G401 (cell line): ENCODE measurements around the gene CAMK2G. TPM values are rescaled to one million over a fixed set of nuclear protein-coding genes. Genes with fewer than 3 reads are reported as not detected.
A peak's percentile ranks its signal among the peaks of the same experiment; 100 is the strongest.
"Not testable (repeated sequence)": the region's sequence is repeated elsewhere in the genome, so short reads cannot be mapped to it uniquely, and the experiment has no call there.

Experiments used
- DNase-seq: peaks from one replicate; pipeline ENCODE4 v3.0.0-alpha.2; 2015; ENCODE audit warnings: low spot score
- in situ Hi-C: cut with HindIII; loops from 2 replicates; pipeline ENCODE4 v1.10.0; 2016; ENCODE audit warnings: low sequenced_read_pairs, mixed read lengths
- total RNA-seq: library from RNA; depleted of rRNA; stranded (reverse); fragments of >200 nt; shearing (Covaris generic); gene quantifications from 2 replicates; pipeline ENCODE4 v1.2.3, GENCODE V29; 2014

The CAMK2G gene
- total RNA-seq, 1 experiment from 2014 or later = 11.8 TPM

DNA sequence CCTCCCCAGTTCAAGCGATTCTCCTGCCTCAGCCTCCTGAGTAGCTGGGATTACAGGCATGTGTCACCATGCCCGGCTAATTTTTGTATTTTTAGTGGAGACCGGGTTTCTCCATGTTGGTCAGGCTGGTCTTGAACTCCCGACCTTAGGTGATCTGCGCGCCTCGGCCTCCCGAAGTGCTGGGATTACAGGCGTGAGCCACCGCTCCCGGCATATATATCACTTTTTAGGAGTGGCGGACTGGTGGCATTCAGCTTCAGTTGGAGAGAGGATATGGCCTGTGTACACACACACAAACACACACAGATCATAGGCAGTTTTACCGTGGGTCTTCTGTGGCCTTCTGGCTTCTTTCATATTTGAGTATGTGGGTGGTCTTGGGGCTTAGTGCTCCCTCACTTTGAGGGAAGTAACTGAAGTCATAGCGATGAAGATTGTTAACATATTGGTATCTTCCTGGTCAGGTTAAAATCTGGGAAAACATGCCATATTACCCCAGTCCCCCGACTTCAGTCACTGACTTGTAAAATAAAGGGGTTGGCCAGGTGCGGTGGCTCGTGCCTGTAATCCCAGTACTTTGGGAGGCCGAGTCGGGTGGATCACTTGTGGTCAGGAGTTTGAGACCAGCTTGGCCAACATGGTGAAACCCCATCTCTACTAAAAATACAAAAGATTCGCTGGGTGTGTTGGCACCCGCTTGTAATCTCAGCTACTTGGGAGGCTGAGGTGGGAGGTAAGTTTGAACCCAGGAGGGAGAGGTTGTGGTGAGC is 87.1 kb downstream of the CAMK2G start:
- DNase-seq, in situ Hi-C loops: not testable (repeated sequence)

DNA sequence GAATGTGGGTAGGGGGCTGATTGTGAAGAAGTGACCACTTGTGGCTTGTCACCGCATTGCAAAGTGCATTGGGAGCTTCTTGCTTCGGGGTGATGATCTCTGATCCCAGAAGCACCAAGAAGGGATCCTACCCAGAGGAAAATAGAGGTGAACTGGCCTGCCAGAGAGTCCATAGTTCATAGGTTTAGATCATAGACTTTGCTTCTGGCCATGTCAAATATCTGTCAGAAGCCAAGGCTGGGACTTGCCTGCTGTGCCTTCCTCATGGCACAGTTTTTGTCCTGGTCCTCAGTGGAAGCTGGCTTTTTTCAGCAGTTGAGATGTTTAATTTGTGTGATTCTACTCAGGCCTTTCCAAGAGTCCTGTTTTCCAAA is 87.9 kb downstream of the CAMK2G start:
- no peak for DNase-seq
- in situ Hi-C loops = no loop called here

DNA sequence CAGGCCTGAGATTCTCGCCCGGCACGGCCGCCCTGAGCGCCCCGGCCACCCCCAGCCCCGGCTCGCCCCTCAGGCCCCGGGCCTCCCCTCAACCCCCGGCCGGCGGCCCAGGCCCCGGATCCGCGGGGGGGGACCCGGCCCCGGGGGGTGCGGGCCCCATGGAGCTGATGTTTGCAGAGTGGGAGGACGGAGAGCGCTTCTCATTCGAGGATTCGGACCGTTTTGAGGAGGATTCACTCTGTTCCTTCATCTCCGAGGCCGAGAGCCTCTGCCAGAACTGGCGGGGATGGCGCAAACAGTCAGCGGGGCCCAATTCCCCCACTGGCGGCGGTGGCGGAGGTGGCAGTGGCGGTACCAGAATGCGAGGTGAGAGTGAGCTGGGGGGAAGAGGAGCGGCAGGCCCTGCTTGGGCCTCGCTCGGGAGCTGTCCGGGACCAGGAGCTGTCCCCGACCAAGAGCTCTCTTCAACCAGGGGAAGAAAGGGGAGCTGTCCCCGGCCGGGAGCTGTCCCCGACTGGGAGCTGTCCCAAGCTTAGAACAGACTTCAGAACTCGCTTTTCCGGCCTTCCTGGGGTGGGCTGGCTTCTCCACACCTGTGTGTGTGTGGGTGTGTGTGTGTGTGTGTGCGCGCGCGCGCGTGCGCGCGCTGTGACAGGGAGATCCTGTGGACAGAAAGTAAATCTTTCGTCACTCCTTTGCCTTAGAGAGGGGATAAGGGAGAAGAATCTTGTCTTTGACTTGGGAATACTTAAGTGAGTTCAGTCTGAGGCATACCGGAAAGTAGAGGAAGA is 88.4 kb downstream of the CAMK2G start:
- DNase-seq = no peak
- in situ Hi-C loops = no loop called here

DNA sequence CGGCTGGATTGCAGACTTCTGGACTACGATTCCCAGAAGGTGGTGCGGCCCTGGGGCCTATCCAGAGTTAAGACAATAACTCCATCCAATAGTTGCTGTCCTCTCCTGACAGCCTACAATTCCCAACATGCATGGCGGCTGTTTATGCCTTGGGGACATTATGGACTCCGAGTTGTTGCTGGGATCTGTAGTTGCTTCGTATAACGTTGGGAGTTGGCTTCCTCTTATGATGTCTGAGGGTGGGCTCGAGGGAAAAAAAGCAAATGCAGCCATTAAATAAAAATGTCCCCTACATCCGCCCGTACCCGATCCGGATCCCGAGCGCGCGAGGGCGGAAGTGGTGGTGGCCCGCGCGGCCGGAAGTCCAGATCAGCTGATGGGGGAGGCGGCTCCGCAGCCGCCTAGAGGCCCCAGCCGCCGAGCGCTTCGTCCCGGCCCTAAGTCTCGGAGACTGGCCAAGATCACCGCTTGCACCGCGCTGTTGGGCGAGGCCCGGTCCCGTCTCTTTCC is 89.1 kb downstream of the CAMK2G start, which contains the start of gene ZSWIM8:
ZSWIM8 (plus strand) TSS at position 396 of the 510 bp plus-strand sequence. CDS start 273 bp downstream, outside the sequence.
- DNase-seq = peak; percentile 99
- in situ Hi-C loops = no loop called here

DNA sequence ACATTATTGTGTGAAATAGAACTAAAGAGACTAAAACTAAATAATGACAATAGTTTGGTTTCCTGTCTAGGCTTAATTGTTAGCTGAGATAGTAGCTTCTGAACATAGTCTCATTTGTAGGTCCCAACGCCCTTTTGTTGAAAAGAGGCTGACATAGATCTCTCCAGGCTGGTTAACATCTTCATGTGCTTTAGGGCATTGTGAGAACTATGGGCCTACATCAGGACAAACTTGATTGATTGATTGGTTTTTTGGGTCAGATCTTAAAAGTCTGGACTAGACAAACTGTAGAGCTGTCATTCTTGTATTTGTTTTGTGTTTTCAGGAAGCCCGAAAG is 91.6 kb downstream of the CAMK2G start:
- DNase-seq = no peak
- in situ Hi-C loops = no loop called here

DNA sequence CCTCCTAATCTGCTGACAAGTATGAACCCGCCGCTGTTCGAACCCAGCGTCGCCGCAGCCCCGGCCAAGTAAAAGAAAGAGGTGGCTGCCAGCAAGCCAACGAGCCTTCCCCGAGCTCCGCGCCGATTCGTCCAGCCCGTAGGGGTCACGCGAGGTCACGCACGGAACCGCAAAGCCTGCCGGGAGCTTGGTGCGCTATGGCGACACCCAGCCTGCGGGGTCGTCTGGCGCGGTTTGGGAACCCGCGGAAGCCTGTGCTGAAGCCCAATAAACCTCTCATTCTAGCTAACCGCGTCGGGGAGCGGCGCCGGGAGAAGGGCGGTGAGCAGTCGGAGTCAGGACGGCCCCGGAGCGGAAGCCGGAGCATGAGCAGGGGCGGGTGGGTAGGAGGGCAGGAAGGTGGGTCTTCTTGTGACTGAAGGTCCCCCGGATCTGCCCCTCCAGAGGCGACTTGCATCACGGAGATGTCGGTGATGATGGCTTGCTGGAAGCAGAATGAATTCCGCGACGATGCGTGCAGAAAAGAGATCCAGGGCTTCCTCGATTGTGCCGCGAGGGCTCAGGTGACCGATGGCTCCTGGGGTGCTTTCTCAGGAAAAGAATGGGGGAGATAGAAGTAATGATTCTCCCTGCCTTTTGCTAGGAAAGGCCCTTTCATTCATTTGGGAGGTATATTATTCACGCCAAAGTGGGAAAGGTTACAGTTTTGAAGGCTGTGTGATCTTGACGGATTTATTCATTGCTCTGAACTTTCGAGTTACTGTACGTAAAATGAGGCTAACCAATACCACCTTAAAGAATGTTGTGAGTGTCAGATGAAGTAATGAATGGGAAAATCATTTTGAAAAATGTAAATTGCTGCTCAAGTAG is 92.2 kb downstream of the CAMK2G start, which contains the start of gene CHCHD1:
CHCHD1 (plus strand) TSS at position 170 of the 870 bp plus-strand sequence; CDS start at position 198, 28 bp downstream.
- DNase-seq = peak; percentile 87
- in situ Hi-C loops = no loop called here

DNA sequence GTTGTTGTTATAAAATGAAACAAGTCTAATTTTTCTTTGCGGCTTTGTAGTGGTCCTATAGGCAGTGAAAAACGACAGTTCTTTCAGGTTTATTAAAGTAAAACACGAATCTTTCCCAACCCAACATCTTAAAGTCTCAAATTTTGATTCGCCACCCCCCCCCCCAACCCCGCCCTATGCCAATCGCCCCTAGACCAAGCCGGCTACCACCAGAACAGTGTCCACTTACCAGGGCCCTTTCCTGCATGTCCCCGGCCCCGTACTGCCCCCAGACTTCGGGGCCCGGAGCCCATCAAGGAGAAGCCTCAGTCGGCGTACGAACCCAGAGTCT is 92.8 kb downstream of the CAMK2G start:
- DNase-seq = no peak
- in situ Hi-C loops = no loop called here

DNA sequence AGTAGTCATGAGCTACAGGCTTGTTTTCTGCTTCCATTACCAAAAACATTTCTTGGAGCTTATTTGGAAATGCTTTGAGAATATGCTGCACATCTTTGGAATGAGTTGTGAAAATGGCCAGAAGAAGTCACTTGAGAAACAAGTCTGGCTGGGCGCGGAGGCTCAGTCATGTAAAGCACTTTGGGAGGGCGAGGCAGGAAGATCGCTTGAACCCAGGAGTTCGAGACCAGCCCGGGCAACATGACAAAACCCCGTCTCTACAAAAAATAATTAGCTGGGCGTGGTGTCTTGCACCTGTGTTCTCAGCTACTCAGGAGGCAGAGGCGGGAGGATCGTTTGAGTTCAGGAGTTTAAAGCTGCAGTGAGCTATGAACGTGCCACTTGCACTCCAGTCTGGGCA is 93.4 kb downstream of the CAMK2G start:
- in situ Hi-C loops = no loop called here
- no peak for DNase-seq

DNA sequence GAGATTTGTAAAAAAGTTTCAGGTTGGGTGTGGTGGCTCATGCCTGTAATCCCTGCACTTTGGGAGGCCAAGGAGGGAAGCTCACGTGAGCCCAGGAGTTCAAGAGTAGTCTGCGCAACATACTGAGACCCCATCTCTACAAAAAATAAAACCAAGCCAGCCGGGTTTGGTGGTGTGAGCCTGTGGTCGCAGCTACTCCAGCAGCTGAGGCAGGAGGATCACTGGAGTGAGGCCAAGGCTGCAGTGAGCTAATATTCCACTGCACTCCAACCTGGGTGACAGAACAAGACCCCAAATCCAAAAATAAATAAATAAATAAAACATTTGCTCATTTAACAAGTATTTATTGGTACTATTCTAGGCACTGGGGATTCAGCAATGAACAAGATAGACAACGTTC is 94.1 kb downstream of the CAMK2G start:
- DNase-seq = no peak
- in situ Hi-C loops = no loop called here

DNA sequence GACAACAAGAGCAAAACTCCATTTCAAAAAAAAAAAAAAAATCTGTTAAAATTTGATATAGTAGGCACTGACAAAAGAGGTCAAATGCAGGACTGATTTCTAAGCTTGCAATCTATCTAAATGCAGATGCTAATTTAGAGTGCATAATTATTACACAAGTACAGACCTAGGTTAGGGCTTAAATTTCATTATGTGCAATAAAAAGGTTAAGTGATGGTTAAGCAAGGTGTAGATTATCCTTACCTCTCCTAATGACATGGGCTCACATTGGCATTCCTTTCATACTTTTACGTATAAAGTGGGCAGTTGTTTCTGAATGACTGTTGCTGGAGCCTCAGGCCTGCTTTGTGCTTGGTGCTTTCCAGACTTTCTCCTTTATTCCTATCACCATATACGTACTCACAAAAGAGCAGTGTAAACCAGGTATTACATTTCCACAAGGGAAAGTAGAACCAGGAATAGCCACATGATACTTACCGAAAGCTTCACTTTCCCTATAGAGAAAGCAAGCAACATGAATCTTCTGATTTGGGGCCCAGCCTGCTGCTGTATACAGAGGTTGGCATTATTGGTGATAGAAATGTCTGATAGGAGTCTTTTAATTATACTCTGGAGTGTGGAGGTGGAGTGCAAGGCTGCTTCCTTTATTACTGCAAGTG is 94.7 kb downstream of the CAMK2G start:
- DNase-seq = no peak
- in situ Hi-C loops = no loop called here

DNA sequence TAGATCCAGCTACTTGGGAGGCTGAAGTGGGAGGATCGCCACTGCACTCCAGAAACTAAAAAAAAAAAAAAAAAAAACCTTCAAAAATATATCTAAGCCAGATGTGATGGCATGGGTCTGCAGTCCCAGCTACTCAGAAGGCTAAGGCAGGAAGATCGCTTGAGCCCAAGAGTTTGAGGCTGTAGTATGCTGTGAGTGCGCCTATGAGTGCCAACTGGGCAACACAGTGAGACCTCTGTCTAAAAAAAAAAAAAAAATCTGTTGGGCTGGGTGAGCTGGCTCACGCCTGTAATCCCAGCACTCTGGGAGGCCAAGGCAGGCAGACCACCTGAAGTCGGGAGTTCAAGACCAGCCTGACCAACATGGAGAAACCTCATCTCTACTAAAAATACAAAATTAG is 95.3 kb downstream of the CAMK2G start:
- in situ Hi-C loops = no loop called here

DNA sequence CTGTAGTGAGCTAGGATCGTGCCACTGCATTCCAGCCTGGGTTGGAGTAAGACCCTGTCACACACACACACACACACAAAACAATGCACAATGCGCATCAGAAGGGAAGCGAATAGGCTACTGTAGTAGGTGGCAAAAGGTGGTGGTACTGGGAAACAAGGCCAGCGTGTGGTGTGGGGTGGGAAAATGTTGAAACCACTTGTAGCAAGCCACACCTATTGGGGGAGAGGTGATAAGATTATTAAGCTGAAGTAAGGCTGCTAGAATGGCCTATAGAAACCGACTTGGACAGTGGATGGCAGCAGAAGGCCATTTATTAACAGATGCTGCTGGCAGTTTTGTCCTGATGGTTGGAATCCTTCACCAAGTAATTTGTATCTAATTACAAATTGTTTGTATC is 99.7 kb downstream of the CAMK2G start:
- DNase-seq = peak; percentile 41

More for the DNA sequence above, 95.3 kb downstream of the CAMK2G start:
- no peak for DNase-seq

DNA sequence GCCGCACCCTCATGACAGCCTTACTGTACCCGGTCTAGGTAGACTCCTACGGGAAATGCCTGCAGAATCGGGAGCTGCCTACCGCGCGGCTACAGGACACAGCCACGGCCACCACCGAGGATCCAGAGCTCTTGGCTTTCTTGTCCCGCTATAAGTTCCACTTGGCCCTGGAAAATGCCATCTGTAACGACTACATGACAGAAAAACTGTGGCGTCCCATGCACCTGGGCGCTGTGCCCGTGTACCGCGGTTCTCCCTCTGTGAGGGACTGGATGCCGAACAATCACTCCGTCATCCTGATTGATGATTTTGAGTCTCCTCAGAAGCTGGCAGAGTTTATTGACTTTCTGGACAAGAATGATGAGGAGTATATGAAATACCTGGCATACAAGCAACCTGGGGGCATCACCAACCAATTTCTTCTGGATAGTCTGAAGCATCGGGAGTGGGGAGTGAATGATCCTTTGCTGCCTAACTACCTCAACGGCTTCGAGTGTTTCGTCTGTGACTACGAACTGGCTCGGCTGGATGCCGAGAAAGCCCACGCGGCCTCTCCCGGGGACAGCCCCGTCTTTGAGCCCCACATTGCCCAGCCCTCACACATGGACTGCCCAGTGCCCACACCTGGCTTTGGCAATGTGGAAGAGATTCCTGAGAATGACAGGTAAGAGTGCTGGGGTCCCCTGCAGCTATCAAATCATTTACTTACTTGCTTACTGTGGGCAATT is 101.0 kb downstream of the CAMK2G start:
- DNase-seq = no peak
- in situ Hi-C loops = no loop called here

More for the DNA sequence above, 99.7 kb downstream of the CAMK2G start:
- in situ Hi-C loops = no loop called here

DNA sequence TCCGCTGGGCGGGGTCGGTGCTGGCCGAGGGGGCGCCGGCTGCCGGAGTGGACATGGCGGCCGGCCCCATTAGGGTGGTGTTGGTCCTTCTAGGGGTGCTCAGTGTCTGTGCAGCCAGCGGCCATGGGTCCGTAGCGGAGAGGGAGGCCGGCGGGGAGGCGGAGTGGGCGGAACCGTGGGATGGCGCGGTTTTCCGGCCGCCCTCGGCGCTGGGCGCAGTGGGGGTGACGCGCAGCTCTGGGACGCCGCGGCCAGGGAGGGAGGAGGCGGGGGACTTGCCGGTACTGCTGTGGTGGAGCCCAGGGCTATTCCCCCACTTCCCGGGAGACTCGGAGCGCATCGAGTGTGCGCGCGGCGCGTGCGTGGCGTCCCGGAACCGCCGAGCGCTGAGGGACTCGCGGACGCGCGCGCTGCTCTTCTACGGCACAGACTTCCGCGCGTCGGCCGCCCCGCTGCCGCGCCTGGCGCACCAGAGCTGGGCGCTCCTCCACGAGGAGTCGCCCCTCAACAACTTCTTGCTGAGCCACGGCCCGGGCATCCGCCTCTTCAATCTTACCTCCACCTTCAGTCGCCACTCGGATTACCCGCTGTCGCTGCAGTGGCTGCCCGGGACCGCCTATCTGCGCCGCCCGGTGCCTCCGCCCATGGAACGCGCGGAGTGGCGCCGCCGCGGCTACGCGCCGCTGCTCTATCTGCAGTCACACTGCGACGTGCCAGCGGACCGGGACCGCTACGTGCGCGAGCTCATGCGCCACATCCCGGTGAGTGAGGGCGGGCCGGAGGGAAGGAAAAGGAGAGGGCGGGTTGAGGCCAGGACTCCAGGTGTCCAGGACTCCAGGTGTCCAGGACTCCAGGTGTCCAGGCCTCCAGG is 101.8 kb downstream of the CAMK2G start:
- peak; percentile 76 for DNase-seq

DNA sequence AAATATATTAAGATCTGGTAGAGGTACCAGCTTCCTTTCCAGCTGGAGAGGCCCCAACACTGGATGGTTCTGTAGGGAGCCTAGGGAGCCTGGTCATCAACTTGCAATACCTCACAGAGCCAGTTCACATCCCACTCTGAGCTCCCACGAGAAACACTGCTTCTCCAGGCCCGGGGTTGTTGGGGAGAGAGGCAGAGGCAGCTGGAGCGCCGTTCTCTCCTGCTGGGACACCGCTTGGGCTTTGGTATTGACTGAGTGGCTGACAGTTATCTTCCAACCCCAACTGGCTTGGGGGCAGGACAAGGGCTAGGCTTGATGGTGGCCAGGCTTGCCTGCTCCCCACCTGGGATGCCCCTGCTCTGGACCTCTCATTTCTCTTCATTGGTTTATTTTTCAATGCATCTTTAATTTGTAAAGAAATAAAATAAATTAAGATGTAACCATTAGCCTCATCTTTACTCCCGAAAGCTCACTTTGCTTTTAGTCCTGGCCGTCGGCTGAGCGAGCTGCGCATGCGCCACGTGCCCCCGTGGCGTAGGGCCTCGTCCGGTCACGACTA is 102.6 kb downstream of the CAMK2G start:
- peak; percentile 81 for DNase-seq
- in situ Hi-C loops = no loop called here

More for the DNA sequence above, 101.8 kb downstream of the CAMK2G start:
- in situ Hi-C loops = no loop called here

DNA sequence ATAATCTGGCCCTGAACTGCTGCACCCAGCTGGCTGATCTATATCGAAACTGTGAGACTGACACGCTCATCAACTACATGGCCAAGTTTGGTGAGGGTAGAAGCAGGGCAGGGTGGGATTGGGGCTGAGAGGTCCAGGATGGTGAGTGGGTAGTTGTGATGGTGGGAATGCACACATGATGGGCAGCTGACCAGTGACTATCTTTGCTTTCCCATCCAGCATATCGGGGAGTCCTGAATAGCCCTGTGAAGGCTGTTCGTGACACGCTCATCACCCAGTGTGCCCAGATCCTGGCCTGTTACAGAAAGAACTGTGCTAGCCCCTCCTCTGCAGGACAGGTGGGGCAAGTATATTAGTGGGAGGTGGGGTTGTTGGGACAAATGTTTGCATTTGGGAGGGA is 105.0 kb downstream of the CAMK2G start:
- in situ Hi-C loops = no loop called here
- DNase-seq = no peak

DNA sequence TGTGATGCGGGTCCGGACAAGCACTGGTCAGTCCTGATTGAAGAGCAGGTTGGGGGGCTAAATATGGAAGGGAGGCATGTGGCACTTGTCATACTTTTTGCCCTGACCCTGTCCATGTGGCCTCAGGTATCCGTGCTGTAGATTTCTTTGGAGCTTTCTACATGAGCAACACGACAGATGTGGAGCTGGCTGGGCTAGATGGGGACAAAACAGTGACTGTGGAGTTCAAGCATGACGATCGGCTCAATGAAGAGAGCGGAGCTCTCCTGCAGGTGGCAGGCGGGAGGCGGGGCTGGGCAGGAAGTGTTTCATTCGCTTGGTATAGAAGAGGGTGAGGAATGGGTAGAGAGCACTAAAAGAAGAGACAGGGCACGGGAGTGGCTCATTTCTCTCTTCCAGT is 105.5 kb downstream of the CAMK2G start:
- DNase-seq = no peak
- in situ Hi-C loops = no loop called here
